Gastrocnemius medialis (tissue), 4 donors: ENCODE data around the gene ALG2. TPM values are rescaled to one million over a fixed set of nuclear protein-coding genes. Genes with fewer than 3 reads are reported as not detected.

Experiments used
- ATAC-seq, 2 donors: fragments of 150-250 bp; one replicate each; pipeline ENCODE4 v1.9.1; 2016
- DNase-seq, 2 donors: peaks; one replicate each; pipeline ENCODE4 v3.0.0-alpha.2; 2019
- H3K27ac ChIP-seq, 4 donors: fragments of 200-600 bp; sonication (generic); 1 replicate in 1 of 4; 2 replicates in 3 of 4; pipeline ENCODE4 v1.5.1; 2016 to 2018; ENCODE audit warnings: mild to moderate bottlenecking in 2 of 4, moderate library complexity in 1 of 4
- H3K27me3 ChIP-seq, 3 donors: fragments of 200-600 bp; sonication (generic) in 2 of 3; 1 replicate in 1 of 3; 2 replicates in 2 of 3; pipeline versions ENCODE4 v1.5.1 to v1.6.0; 2016 to 2019; ENCODE audit warnings: mild to moderate bottlenecking in 1 of 3, moderate library complexity in 1 of 3
- H3K36me3 ChIP-seq, 2 donors: fragments of 200-600 bp; sonication (generic) in 1 of 2; one replicate each; pipeline ENCODE4 v1.5.1; 2017 to 2018
- H3K4me1 ChIP-seq, 2 donors: fragments of 200-600 bp; sonication (generic) in 1 of 2; one replicate each; pipeline ENCODE4 v1.5.1; 2016 to 2017; ENCODE audit warnings: mild to moderate bottlenecking in 2 of 2
- H3K4me3 ChIP-seq, 4 donors: fragments of 200-600 bp; sonication (generic) in 3 of 4; 1 replicate in 1 of 4; 2 replicates in 3 of 4; pipeline ENCODE4 v1.5.1; 2016 to 2019; ENCODE audit warnings: mild to moderate bottlenecking in 2 of 4
- H3K9me3 ChIP-seq, 3 donors: fragments of 200-600 bp; sonication (generic) in 2 of 3; 1 replicate in 1 of 3; 2 replicates in 2 of 3; pipeline ENCODE4 v1.5.1; 2016 to 2019
- POLR2A ChIP-seq, 2 donors: fragments of 450-650 bp; IDR thresholded peaks; one replicate each; pipeline ENCODE4 v1.6.1; 2017; ENCODE audit warnings: antibody characterized with exemption in 2 of 2, mild to moderate bottlenecking in 2 of 2, moderate library complexity in 2 of 2
- in situ Hi-C, 4 donors: fragments of 200-750 bp; cut with MboI; loops; one replicate each; pipeline versions ENCODE4 v1.15.0 to v1.8.0; 2017; ENCODE audit warnings: low sequenced_read_pairs in 4 of 4
- intact Hi-C: fragments of 100-400 bp; cut with DNase I; formaldehyde crosslinking; loops from one replicate; pipeline ENCODE4 v1.15.1; 2023; ENCODE audit warnings: low total_unique reads
- total RNA-seq, 4 donors: library from RNA; depleted of rRNA; stranded (reverse); fragments of >200 nt; gene quantifications; one replicate each; pipeline versions ENCODE4 v1.1.0 to v1.2.3, GENCODE V29; 2016
- TF ChIP-seq, protein P1 (sequence below), 5 experiments: fragments of 450-650 bp in 3 of 5; fragments of 200-600 bp in 2 of 5; sonication (generic) in 2 of 5; IDR thresholded peaks in 4 of 5; conservative IDR thresholded peaks in 1 of 5; 1 replicate in 4 of 5; 2 replicates in 1 of 5; pipeline ENCODE4 v1.5.1; 2016 to 2019; ENCODE audit warnings: antibody characterized with exemption in 5 of 5, mild to moderate bottlenecking in 3 of 5, moderate library complexity in 3 of 5

The ALG2 gene
- total RNA-seq, 4 donors from 2014 or later = 12.3 to 19.9 (median 14.7) TPM

DNA sequence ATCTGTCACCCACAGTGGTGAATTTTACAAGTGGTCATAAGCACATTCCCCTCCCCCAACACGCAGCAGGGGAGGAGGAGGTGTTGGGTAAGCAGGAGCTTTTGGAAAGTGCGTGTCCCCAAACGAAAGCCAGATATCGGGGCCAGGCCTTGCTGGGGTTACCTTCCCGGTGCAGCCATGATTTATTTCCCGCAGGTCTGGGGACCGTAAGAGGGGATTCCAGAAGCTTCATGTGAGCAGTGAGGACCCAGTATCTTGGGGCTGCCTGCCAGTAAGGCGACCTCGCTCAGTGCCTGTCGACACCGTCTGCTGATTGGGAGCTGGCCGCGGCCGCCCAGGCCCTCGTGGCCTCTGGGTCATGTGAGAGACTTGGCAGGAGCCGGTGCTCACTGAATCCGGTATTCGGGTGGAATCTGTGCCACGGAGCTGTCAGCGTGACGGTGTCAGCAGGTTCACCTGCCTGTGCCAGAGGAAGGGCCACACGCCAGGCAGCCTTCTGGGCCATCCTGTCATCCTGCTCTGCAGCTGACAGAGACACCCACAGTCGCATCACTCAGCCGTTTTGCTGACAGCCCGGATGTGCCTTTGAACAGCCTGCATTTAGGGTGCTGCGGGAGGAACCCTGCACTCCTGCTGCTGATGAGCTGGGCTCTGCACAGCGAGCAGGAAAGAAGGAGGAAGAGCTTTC is 37.6 kb upstream of the ALG2 start:
- peak; percentile 91 to 94 for TF ChIP-seq POLR2A (IDR thresholded peaks at IDR 0.05)
- TF ChIP-seq, protein P1, sequence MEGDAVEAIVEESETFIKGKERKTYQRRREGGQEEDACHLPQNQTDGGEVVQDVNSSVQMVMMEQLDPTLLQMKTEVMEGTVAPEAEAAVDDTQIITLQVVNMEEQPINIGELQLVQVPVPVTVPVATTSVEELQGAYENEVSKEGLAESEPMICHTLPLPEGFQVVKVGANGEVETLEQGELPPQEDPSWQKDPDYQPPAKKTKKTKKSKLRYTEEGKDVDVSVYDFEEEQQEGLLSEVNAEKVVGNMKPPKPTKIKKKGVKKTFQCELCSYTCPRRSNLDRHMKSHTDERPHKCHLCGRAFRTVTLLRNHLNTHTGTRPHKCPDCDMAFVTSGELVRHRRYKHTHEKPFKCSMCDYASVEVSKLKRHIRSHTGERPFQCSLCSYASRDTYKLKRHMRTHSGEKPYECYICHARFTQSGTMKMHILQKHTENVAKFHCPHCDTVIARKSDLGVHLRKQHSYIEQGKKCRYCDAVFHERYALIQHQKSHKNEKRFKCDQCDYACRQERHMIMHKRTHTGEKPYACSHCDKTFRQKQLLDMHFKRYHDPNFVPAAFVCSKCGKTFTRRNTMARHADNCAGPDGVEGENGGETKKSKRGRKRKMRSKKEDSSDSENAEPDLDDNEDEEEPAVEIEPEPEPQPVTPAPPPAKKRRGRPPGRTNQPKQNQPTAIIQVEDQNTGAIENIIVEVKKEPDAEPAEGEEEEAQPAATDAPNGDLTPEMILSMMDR (IDR thresholded peaks at IDR 0.05 in 4 of 5, conservative IDR thresholded peaks at IDR 0.05 in 1 of 5) = peak in 1 of 5 experiments; percentile 38
- Histone ChIP-seq H3K27me3 (no peaks in the 10 kb centered on the region), H3K4me3 (peak overlapping the region; percentile 34 to 49 (median 44)), H3K27ac (peak overlapping the region; percentile 93 to 100 (median 98)), H3K36me3 (no peaks in the 10 kb centered on the region), H3K9me3 (no peaks in the 10 kb centered on the region), H3K4me1 (peaks cover 29 to 48% of the 10 kb centered on the region in 2 donors)
- intact Hi-C loops = loop anchor here (1.0 to 2.0 kb wide), 4 partner anchors 38 to 839 kb away; partner anchors contain the start of genes ALG2, ERP44, INVS and NR4A3
- in situ Hi-C loops = loop anchor here in 2 of 4 donors (5.0 to 10.0 kb wide), 3 partner anchors 98 to 555 kb away; no protein-coding TSS in a partner anchor
- peak; percentile 59 to 63 for ATAC-seq
- peak; percentile 97 to 99 for DNase-seq

DNA sequence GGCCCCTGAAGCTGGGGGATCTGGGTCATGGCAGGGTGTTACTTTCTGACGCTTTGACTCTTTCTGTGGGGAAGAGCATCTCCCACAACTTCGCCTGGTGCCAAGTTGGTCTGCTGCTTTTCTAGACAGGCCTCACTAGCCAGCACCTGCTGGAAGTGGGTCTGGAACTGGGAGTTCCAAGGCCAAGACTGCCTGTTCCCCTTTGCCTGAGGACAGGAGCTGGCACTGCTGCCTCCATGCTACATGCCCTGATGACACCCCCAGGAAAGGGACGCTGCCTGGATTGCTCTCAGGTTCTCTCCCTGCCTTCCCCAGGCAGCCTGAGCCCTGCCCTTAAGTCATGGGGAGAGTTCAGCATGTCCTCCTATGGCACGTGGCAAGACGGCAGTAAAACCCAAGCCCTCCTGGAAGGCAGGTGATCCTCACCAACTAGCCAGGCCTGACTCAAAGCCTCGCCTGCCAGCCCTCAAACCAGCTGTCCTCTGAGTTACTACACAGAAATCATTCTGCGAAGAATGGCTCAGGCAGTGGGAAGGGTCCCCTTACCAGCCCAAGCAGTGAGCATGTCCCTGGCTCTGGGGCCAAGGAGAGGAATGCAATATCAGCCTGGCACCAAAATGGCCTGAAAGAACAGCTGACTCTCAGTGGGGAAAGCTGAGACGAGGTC is 36.1 kb upstream of the ALG2 start:
- intact Hi-C loops (loop anchor here (1.0 to 2.0 kb wide), 4 partner anchors 100 to 841 kb away; partner anchors contain the start of genes ERP44 and INVS), in situ Hi-C loops (loop anchor here in 2 of 4 donors (5.0 to 10.0 kb wide), 3 partner anchors 99 to 557 kb away; no protein-coding TSS in a partner anchor)
- ATAC-seq (peak; percentile 64 to 66), DNase-seq (peak; percentile 95 to 98)
- Histone ChIP-seq H3K9me3 (no peaks in the 10 kb centered on the region), H3K27ac (peak overlapping the region; percentile 93 to 100 (median 98)), H3K36me3 (no peaks in the 10 kb centered on the region), H3K4me1 (peaks cover 29 to 48% of the 10 kb centered on the region in 2 donors), H3K4me3 (no peak overlapping the region), H3K27me3 (no peaks in the 10 kb centered on the region)
- TF ChIP-seq, protein P1 (IDR thresholded peaks at IDR 0.05 in 4 of 5, conservative IDR thresholded peaks at IDR 0.05 in 1 of 5) = peak in 2 of 5 experiments; percentile 8 to 35
- peak; percentile 63 to 67 for TF ChIP-seq POLR2A (IDR thresholded peaks at IDR 0.05)

DNA sequence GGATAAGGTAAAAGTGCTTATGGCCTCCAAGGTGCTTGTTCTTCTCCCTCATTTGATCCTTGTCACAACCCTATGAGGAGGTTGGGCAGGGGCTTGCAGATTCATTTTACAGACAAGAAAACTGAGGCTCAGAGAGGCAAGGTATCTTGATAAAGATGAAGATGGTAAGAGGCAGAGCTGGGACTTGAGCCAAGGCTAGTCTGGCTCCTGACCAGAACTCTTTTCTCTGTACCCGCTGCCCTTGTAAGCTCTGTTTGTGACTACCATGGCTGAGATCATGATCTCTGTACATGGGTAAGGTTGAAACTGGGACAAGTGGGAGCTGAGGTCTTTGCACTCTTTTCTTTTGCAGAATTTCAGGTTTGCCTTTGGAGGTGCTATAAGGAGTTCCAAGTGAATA is 33.9 kb upstream of the ALG2 start:
- no peaks in the 10 kb centered on the region for H3K27me3 ChIP-seq
- no peak for DNase-seq
- TF ChIP-seq POLR2A (IDR thresholded peaks at IDR 0.05) = no peak
- TF ChIP-seq, protein P1 (IDR thresholded peaks at IDR 0.05 in 4 of 5, conservative IDR thresholded peaks at IDR 0.05 in 1 of 5) = no peak
- H3K9me3 ChIP-seq = no peaks in the 10 kb centered on the region
- H3K36me3 ChIP-seq = no peaks in the 10 kb centered on the region
- no peak for ATAC-seq
- H3K27ac ChIP-seq = peak overlapping the region; percentile 93 to 100 (median 98)
- peaks cover 28 to 45% of the 10 kb centered on the region in 2 donors for H3K4me1 ChIP-seq
- intact Hi-C loops (no loop called here), in situ Hi-C loops (loop anchor here in 2 of 4 donors (5.0 to 10.0 kb wide), 3 partner anchors 102 to 559 kb away; no protein-coding TSS in a partner anchor)
- no peak overlapping the region for H3K4me3 ChIP-seq

DNA sequence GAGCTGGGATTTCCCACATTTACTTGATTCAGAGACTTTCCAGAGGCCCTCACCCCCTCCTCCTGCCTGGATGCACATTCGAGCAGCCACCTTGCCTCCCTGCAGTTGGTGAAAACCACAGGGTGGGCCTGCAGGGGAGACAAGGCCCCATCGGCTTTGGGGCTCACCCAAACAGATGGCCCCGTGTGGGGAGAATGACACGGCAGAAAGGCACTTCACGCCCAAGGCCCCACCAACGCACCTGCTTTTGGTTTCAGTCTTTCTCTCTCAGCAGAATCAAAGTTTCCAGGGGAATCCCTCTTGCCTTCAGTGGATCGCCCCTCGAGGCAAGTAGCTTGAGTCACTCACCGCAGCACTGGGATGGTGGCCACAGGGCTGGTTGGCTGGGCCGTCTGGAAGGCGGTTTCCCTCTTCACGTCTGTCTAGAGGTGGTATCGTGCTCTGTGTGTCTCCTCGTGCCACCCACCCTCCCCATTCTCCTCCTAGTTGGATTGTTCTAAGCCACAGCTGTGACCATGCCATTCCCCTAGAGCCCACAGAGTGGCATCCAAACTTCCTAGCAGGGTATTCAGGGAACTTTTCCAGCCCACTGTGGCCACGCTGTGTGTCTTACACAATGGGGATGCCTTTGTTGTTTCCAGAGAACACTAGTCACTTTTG is 32.2 kb upstream of the ALG2 start:
- TF ChIP-seq, protein P1 (IDR thresholded peaks at IDR 0.05 in 4 of 5, conservative IDR thresholded peaks at IDR 0.05 in 1 of 5) = no peak
- no peak for TF ChIP-seq POLR2A (IDR thresholded peaks at IDR 0.05)
- in situ Hi-C loops = loop anchor here in 2 of 4 donors (10.0 kb wide), 2 partner anchors 111 to 561 kb away; no protein-coding TSS in a partner anchor
- intact Hi-C loops = no loop called here

More for the DNA sequence above, 32.2 kb upstream of the ALG2 start:
- no peaks in the 10 kb centered on the region for H3K36me3 ChIP-seq
- DNase-seq (peak in 1 of 2 donors; percentile 60), ATAC-seq (no peak)
- H3K27me3 ChIP-seq = no peaks in the 10 kb centered on the region
- no peak overlapping the region for H3K4me3 ChIP-seq
- H3K4me1 ChIP-seq = peaks cover 16 to 34% of the 10 kb centered on the region in 2 donors
- peak overlapping the region in 3 of 4 donors; percentile 51 to 100 (median 58) for H3K27ac ChIP-seq
- no peaks in the 10 kb centered on the region for H3K9me3 ChIP-seq
